Prostate gland (tissue), 2 donors: ENCODE results near the gene SAFB. TPM values are rescaled to one million over a fixed set of nuclear protein-coding genes. Genes with fewer than 3 reads are reported as not detected.

Source experiments
- DNase-seq: peaks from one replicate; pipeline ENCODE4 v3.0.0-alpha.2; 2019; ENCODE audit warnings: low spot score
- H3K27ac ChIP-seq, 2 donors: fragments of 200-600 bp; sonication (generic); 2 replicates each; pipeline ENCODE4 v1.5.1; 2017 to 2019
- H3K27me3 ChIP-seq: fragments of 200-600 bp; sonication (generic); replicated peaks from 2 replicates; pipeline ENCODE4 v1.5.1; 2019; ENCODE audit not compliant: insufficient read depth
- H3K36me3 ChIP-seq, 2 donors: fragments of 200-600 bp; sonication (generic); 1 replicate in 1 of 2; 2 replicates in 1 of 2; pipeline versions ENCODE4 v1.5.1 to v1.8.1; 2017 to 2019
- H3K4me1 ChIP-seq: fragments of 200-600 bp; sonication (generic); replicated peaks from 2 replicates; pipeline ENCODE4 v1.5.1; 2019
- H3K4me3 ChIP-seq, 2 donors: fragments of 200-600 bp; sonication (generic); 2 replicates each; pipeline ENCODE4 v1.5.1; 2017 to 2019
- H3K9me3 ChIP-seq: fragments of 200-600 bp; sonication (generic); 2 replicates; pipeline ENCODE4 v1.5.1; 2017
- CTCF ChIP-seq, 4 experiments: fragments of 200-600 bp in 2 of 4; fragments of 450-650 bp in 2 of 4; sonication (generic) in 2 of 4; IDR thresholded peaks; 1 replicate in 3 of 4; 2 replicates in 1 of 4; pipeline ENCODE4 v1.5.1; 2016 to 2019; ENCODE audit warnings: antibody characterized with exemption in 4 of 4, mild to moderate bottlenecking in 2 of 4, moderate library complexity in 2 of 4
- POLR2A ChIP-seq: fragments of 450-650 bp; IDR thresholded peaks from one replicate; pipeline ENCODE4 v1.6.1; 2016; ENCODE audit warnings: antibody characterized with exemption, mild to moderate bottlenecking
- POLR2AphosphoS5 ChIP-seq: sonication (generic); formaldehyde crosslinking; IDR thresholded peaks from one replicate; pipeline ENCODE4 v1.6.1; 2017; ENCODE audit warnings: antibody characterized with exemption
- WGBS: methylation state at CpG from one replicate; pipeline ENCODE4 v1.1.5; 2018; 5-methylcytosine and 5-hydroxymethylcytosine counted together
- intact Hi-C: fragments of 100-400 bp; cut with DNase I; formaldehyde crosslinking; loops from one replicate; pipeline ENCODE4 v1.14.2; 2022
- total RNA-seq, 2 donors: library from RNA; depleted of rRNA; stranded (reverse); fragments of >200 nt; gene quantifications; one replicate each; pipeline ENCODE4 v1.1.0, GENCODE V29; 2016

SAFB gene
- total RNA-seq, 2 donors from 2014 or later = 63.6 to 182 TPM

DNA sequence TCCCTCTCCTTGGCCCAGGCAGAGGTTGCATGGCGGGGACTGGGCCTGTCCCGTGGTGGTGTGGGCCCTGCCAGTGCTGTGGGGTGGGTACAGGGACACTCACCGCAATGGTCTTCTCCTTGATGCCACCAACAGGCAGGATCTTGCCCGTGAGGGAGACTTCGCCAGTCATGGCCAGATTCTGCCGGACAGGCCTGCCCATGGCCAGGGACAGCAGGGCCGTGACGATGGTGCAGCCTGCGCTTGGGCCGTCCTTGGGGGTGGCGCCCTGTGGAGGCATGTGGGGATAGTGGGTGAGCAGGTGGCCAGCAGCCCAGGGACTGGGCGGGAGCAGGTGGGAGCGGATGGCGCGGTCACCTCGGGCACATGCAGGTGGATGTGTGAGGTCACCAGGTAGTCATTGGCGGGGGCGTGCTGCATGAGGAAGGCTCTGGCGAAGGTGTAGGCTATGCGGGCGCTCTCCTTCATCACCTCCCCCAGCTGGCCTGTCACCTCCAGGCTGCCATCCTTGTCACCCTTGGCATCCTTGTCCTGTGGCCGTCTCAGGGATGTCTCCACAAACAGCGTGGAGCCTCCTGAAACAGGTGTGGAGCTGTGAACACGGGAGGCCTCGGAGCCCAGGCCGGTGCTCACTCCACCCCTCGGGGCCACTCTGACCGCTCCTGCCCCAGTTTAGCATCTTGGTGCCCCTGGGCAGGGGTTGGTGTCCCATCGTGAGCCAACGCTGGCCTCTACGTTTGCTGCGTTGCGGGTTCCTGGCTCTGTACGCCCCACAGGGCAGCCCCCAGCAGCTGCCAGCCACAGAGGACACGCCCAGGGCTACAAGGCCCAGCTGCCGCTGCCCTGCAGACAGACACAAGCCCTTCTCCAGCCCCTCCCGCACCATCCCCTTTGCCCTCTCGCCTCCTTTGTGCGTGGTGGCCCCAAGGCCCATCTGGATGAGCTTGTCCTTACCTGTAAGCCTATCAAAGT lies 70.6 kb downstream of the SAFB start:
- DNase-seq = no peak
- TF ChIP-seq POLR2A = no peak
- no peak for TF ChIP-seq POLR2AphosphoS5
- no peak for TF ChIP-seq CTCF (IDR thresholded peaks at IDR 0.05)
- no peak overlapping the region for H3K4me3 ChIP-seq
- no peaks in the 10 kb centered on the region for H3K9me3 ChIP-seq
- peaks cover 7 to 34% of the 10 kb centered on the region in 2 donors for H3K36me3 ChIP-seq
- 78% methylated on average over 34 of the region's 39 CpGs for WGBS
- H3K27me3 ChIP-seq = no peaks in the 10 kb centered on the region
- H3K27ac ChIP-seq = no peak overlapping the region
- intact Hi-C loops = no loop called here
- H3K4me1 ChIP-seq = peaks cover 13% of the 10 kb centered on the region

DNA sequence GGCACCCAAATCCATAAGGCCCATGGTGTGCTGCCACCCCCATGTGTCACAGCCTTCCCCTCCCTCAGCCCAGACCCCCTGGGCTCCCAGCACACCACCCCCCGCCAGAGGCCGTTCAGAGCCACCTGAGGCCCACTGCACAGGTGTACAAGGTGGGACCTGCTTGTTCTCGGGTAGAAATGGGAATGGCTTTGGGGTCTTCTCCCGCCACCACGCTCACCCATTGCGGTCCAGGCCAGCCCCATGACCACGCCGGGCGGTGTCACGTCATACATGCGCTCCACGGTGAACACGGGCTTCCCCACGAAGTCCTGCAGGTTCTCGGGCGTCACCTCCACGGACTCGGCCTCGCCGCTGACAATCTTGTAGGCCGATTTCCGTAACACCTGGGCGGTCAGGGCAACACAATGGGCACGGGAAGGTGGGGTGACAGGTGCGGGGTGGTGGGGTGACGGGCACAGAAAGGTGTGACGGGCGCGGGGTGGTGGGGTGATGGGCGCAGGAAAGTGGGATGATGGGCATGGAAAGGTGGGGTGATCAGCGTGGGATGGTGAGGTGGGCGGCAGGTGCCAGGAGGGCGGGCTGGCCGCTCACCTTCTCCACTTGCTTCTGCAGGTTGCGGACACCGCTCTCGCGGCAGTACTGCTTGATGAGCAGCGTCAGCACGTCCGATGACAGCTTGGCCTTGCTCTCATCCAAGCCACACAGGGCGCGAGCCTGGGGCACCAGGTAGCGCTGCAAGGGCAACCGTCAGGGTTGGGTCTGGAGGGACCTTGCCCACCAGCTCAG lies 71.5 kb downstream of the SAFB start:
- peaks cover 7 to 39% of the 10 kb centered on the region in 2 donors for H3K36me3 ChIP-seq
- peaks cover 13% of the 10 kb centered on the region for H3K4me1 ChIP-seq
- 85% methylated on average over 41 of the region's 45 CpGs for WGBS
- H3K4me3 ChIP-seq = no peak overlapping the region
- H3K9me3 ChIP-seq = no peaks in the 10 kb centered on the region
- H3K27ac ChIP-seq = no peak overlapping the region
- H3K27me3 ChIP-seq = no peaks in the 10 kb centered on the region
- TF ChIP-seq POLR2AphosphoS5 = no peak
- TF ChIP-seq CTCF (IDR thresholded peaks at IDR 0.05) = no peak
- no peak for TF ChIP-seq POLR2A
- intact Hi-C loops = no loop called here
- no peak for DNase-seq

- TF ChIP-seq POLR2AphosphoS5 (no peak), CTCF (IDR thresholded peaks at IDR 0.05) (no peak), POLR2A (no peak)
- DNase-seq = no peak
- Histone ChIP-seq H3K4me1 (peaks cover 13% of the 10 kb centered on the region), H3K36me3 (peaks cover 7 to 39% of the 10 kb centered on the region in 2 donors), H3K27ac (no peak overlapping the region), H3K27me3 (no peaks in the 10 kb centered on the region), H3K9me3 (no peaks in the 10 kb centered on the region), H3K4me3 (no peak overlapping the region)
- intact Hi-C loops = no loop called here
- WGBS = 92% methylated on average over 8 of the region's 8 CpGs
Measured at GRCh38 chr19:5694956-5695648, 72.2 kb downstream of the SAFB start.

- Histone ChIP-seq H3K27ac (no peak overlapping the region), H3K4me3 (no peak overlapping the region), H3K4me1 (peaks cover 13% of the 10 kb centered on the region), H3K36me3 (peaks cover 7 to 42% of the 10 kb centered on the region in 2 donors), H3K9me3 (no peaks in the 10 kb centered on the region), H3K27me3 (no peaks in the 10 kb centered on the region)
- TF ChIP-seq CTCF (IDR thresholded peaks at IDR 0.05) = no peak
- TF ChIP-seq POLR2AphosphoS5 = no peak
- no peak for DNase-seq
- 85% methylated on average over 28 of the region's 28 CpGs for WGBS
- intact Hi-C loops = no loop called here
Measured at GRCh38 chr19:5695649-5696195, 72.8 kb downstream of the SAFB start.
